Gastroesophageal sphincter (tissue), 4 donors: Measurements from ENCODE around the gene LMNA. TPM values are rescaled to one million over a fixed set of nuclear protein-coding genes. Genes with fewer than 3 reads are reported as not detected.

ENCODE experiments used
- ATAC-seq: fragments of 150-250 bp; one replicate; pipeline ENCODE4 v1.9.1; 2016; ENCODE audit warnings: mild to moderate bottlenecking, moderate library complexity
- H3K27ac ChIP-seq, 4 donors: fragments of 200-600 bp; sonication (generic) in 3 of 4; 1 replicate in 3 of 4; 2 replicates in 1 of 4; pipeline ENCODE4 v1.5.1; 2016 to 2019
- H3K27me3 ChIP-seq: fragments of 200-600 bp; sonication (generic); one replicate; pipeline ENCODE4 v1.5.1; 2019
- H3K36me3 ChIP-seq, 2 donors: fragments of 200-600 bp; sonication (generic); one replicate each; pipeline ENCODE4 v1.5.1; 2019; ENCODE audit warnings: control low read depth in 1 of 2
- H3K4me1 ChIP-seq, 3 donors: fragments of 200-600 bp; sonication (generic); 1 replicate in 2 of 3; 2 replicates in 1 of 3; pipeline ENCODE4 v1.5.1; 2016 to 2019; ENCODE audit warnings: control low read depth in 2 of 3
- H3K4me3 ChIP-seq, 2 donors: fragments of 200-600 bp; sonication (generic); one replicate each; pipeline ENCODE4 v1.5.1; 2019; ENCODE audit warnings: mild to moderate bottlenecking in 1 of 2, moderate library complexity in 1 of 2
- H3K9me3 ChIP-seq, 3 donors: fragments of 200-600 bp; sonication (generic); one replicate each; pipeline ENCODE4 v1.5.1; 2017 to 2019; ENCODE audit warnings: control low read depth in 2 of 3
- EP300 ChIP-seq: sonication (generic); formaldehyde crosslinking; IDR thresholded peaks from one replicate; pipeline ENCODE4 v1.6.1; 2017; ENCODE audit warnings: antibody characterized with exemption, mild to moderate bottlenecking
- POLR2A ChIP-seq, 2 donors: fragments of 450-650 bp; IDR thresholded peaks; one replicate each; pipeline ENCODE4 v1.6.1; 2017; ENCODE audit warnings: antibody characterized with exemption in 2 of 2, mild to moderate bottlenecking in 2 of 2, moderate library complexity in 1 of 2
- POLR2AphosphoS5 ChIP-seq: sonication (generic); formaldehyde crosslinking; IDR thresholded peaks from one replicate; pipeline ENCODE4 v1.6.1; 2017; ENCODE audit warnings: antibody characterized with exemption
- WGBS, 2 donors: methylation state at CpG; one replicate each; pipeline ENCODE4 v1.1.5; 2018; ENCODE audit warnings: low coverage in 1 of 2; 5-methylcytosine and 5-hydroxymethylcytosine counted together
- total RNA-seq, 4 donors: library from RNA; depleted of rRNA; stranded (reverse); fragments of >200 nt; gene quantifications; one replicate each; pipeline ENCODE4 v1.1.0, GENCODE V29; 2016
- TF ChIP-seq, protein P1 (sequence below), 4 experiments: fragments of 200-600 bp in 2 of 4; fragments of 450-650 bp in 2 of 4; sonication (generic) in 1 of 4; IDR thresholded peaks; one replicate each; pipeline ENCODE4 v1.5.1; 2017 to 2019; ENCODE audit warnings: antibody characterized with exemption in 4 of 4, mild to moderate bottlenecking in 2 of 4, moderate library complexity in 2 of 4

LMNA gene
- total RNA-seq, 4 donors from 2014 or later = 327 to 617 (median 519) TPM

DNA sequence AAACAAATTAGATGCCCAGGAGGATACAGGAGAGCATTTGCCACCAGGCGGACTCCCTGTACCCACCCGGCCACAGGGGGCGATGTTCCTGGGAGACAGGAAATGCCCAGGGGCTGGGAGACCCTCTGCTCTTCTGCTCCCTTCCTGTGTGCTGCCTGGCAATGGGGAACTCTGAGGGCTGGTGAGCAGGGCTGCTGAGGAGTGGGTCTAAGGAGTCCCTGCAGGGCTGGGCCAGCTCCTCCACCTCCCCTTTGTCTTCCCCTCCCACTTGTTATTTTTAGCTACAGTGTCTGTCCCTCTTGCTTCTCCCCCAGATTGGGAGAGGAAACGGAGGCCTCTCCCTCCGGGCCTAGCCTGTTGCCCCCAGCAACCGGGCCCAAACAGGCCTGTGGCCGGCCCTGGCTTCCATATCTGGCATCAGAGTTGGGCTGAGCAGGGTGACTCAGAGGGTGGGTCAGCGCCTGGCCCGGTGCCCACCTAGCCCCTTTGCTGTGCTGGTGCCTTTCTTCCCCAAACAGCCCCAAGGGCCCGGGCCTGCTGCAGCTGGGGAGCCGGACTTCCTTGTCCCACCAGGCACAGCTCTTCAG lies 11.6 kb downstream of the LMNA start:
- WGBS, 2 donors = 3% methylated on average over 4 to 9 of the region's 11 CpGs

DNA sequence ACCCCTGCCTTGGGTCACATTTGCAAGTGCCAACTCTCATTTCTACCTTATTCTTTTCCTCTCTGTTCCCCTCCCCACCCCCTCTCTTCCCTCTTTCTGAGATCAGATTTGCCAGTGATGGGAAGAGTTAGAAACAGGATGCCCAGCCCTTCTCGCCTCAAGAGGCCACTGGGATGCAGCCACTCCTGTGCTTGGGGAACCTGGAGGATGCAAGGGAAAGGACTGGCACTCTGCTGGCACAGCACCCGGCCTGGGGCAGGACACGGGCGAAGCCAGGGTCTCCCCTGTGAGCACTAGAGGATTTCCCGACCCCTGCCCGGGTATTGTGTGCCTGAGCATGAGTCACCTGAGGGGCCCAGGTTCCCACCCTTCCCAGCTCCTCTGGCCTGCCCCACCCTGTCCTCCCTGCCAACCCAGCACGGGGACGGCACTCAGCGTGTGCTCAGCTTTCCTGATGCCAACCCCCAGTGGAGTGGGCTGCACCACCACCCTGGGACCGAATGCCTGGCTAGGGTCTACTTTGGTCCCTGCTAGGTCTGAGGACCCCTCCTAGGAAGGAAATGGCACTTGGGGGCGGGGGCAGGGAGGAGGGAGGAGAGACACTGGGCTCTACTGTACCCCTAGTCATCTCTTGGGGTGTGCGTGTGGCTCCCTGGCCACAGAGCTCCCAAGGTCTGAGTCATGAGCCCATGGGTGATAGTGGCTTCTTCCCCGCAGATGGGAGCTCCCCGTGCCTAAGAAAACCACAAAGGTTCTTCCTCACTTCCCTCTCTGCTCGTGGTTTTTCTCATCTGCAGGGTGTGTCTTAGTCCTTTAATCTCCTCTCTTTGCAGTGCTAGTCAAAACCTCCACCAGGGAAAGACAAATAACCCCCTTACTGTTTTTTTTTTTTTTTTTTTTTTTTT lies 12.4 kb downstream of the LMNA start:
- H3K4me1 ChIP-seq = peaks cover 35 to 100% (median 72%) of the 10 kb centered on the region in 3 donors

More for the DNA sequence above, 11.6 kb downstream of the LMNA start:
- Histone ChIP-seq H3K4me1 (peaks cover 40 to 100% (median 79%) of the 10 kb centered on the region in 3 donors), H3K36me3 (peaks cover 0 to 8% of the 10 kb centered on the region in 2 donors), H3K27me3 (no peaks in the 10 kb centered on the region), H3K9me3 (no peaks in the 10 kb centered on the region), H3K27ac (peak overlapping the region; percentile 94 to 100 (median 100)), H3K4me3 (peak overlapping the region in 1 of 2 donors; percentile 93)
- ATAC-seq = peak; percentile 61
- TF ChIP-seq EP300 (no peak), POLR2AphosphoS5 (peak; percentile 82)
- TF ChIP-seq, protein P1, sequence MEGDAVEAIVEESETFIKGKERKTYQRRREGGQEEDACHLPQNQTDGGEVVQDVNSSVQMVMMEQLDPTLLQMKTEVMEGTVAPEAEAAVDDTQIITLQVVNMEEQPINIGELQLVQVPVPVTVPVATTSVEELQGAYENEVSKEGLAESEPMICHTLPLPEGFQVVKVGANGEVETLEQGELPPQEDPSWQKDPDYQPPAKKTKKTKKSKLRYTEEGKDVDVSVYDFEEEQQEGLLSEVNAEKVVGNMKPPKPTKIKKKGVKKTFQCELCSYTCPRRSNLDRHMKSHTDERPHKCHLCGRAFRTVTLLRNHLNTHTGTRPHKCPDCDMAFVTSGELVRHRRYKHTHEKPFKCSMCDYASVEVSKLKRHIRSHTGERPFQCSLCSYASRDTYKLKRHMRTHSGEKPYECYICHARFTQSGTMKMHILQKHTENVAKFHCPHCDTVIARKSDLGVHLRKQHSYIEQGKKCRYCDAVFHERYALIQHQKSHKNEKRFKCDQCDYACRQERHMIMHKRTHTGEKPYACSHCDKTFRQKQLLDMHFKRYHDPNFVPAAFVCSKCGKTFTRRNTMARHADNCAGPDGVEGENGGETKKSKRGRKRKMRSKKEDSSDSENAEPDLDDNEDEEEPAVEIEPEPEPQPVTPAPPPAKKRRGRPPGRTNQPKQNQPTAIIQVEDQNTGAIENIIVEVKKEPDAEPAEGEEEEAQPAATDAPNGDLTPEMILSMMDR (IDR thresholded peaks at IDR 0.05) = peak in 3 of 4 experiments; percentile 44 to 60 (median 56)

DNA sequence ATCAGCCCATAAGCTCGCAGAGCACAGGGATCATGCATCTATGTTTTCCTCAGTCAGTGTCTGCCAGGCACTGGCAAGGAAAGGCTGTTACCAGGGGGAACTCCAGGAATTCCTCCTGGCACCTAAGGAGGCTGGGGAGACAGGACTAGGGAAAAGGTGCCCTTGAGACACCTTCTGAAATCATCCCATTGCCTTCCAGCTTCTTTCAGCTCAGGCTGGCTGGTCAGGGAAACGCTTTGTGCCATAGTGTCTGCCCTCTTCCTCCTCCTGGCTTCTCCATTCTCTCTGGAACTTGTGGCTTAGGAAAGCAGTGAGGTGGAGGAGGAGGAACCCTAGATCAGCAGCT lies 13.8 kb downstream of the LMNA start:
- peaks cover 35 to 100% (median 69%) of the 10 kb centered on the region in 3 donors for H3K4me1 ChIP-seq
- TF ChIP-seq, protein P1 (IDR thresholded peaks at IDR 0.05) = no peak
- TF ChIP-seq POLR2A (IDR thresholded peaks at IDR 0.05) (no peak), POLR2AphosphoS5 (no peak), EP300 (no peak)
- H3K9me3 ChIP-seq = no peaks in the 10 kb centered on the region
- H3K4me3 ChIP-seq = peak overlapping the region in 1 of 2 donors; percentile 32
- WGBS, 2 donors = 0 to 22% methylated on average over 1 of the region's 2 CpGs
- H3K36me3 ChIP-seq = peaks cover 0 to 30% of the 10 kb centered on the region in 2 donors
- H3K27me3 ChIP-seq = no peaks in the 10 kb centered on the region
- H3K27ac ChIP-seq = peak overlapping the region; percentile 94 to 100 (median 98)
- no peak for ATAC-seq

More for the DNA sequence above, 12.4 kb downstream of the LMNA start:
- ATAC-seq = peak; percentile 1
- Histone ChIP-seq H3K9me3 (no peaks in the 10 kb centered on the region), H3K36me3 (peaks cover 0 to 16% of the 10 kb centered on the region in 2 donors), H3K27ac (peak overlapping the region; percentile 94 to 100 (median 100)), H3K4me3 (peak overlapping the region in 1 of 2 donors; percentile 93), H3K27me3 (no peaks in the 10 kb centered on the region)
- TF ChIP-seq POLR2A (IDR thresholded peaks at IDR 0.05) (no peak), POLR2AphosphoS5 (no peak), EP300 (no peak)
- TF ChIP-seq, protein P1 (IDR thresholded peaks at IDR 0.05) = no peak
- WGBS, 2 donors = 0% methylated on average over 3 to 4 of the region's 15 CpGs

DNA sequence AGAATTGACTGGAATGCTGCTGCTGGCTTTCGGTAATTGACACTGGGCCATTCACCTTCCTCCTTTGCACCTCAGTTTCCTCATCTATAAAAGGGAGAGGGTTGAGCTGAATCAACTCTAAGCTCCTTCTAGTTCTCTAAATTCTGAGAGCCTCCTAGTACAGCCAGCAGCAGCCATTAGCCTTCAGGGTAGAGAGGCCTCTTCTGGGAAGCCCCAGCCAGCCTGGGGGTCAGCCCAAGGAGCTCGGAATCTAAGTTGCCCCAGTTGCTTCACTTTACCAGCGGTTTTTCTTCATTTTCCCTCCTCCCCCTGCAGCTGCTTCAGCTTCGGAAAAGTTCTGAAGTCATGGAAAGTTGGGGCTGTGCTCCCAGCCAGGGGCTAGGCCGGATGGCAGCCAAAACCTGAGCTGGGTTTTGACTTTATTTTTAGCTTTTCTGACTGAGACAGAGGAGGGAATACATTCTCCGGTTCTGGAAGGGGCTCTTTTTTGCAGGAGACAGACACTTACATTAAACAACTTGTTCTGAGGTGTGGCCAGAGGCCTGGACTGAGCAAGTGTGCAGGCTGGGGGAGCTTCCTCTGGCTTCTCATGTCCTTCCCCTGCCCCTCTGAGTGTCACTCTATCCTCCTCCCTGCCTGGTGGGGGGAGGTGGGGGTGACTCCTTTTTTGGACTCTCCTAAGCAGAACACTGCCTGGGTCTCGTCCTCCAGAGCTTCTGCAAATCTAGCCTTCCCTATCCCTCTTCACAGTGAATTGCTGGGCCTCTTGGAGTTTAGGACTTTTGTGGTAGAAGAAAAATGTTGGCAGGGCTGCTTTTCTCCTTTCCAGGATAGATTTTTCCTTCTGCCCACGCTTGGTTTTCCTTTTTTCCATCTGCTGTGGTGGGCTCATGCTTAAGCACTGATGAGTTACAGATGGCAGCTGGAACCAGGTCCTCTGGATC lies 14.4 kb downstream of the LMNA start:
- Histone ChIP-seq H3K27me3 (no peaks in the 10 kb centered on the region), H3K4me3 (peak overlapping the region; percentile 3 to 32), H3K27ac (peak overlapping the region; percentile 94 to 100 (median 98)), H3K4me1 (peaks cover 35 to 99% (median 67%) of the 10 kb centered on the region in 3 donors), H3K9me3 (no peaks in the 10 kb centered on the region), H3K36me3 (peaks cover 0 to 36% of the 10 kb centered on the region in 2 donors)
- ATAC-seq = peak; percentile 60
- no peak for TF ChIP-seq POLR2A (IDR thresholded peaks at IDR 0.05)
- TF ChIP-seq POLR2AphosphoS5 = peak; percentile 68
- TF ChIP-seq, protein P1 (IDR thresholded peaks at IDR 0.05) = no peak
- no peak for TF ChIP-seq EP300
- WGBS, 2 donors = 0 to 9% methylated on average over 5 of the region's 8 CpGs
